GM12872 (cell line): ENCODE results near the gene IFNAR2.

Experiments
- TF ChIP-seq, protein P1 (sequence below): IDR thresholded peaks from 3 replicates; pipeline ENCODE4 v1.5.1; 2011; ENCODE audit warnings: low read depth, mild to moderate bottlenecking, low read length, moderate library complexity; ENCODE audit not compliant: insufficient read depth

The IFNAR2 gene

DNA sequence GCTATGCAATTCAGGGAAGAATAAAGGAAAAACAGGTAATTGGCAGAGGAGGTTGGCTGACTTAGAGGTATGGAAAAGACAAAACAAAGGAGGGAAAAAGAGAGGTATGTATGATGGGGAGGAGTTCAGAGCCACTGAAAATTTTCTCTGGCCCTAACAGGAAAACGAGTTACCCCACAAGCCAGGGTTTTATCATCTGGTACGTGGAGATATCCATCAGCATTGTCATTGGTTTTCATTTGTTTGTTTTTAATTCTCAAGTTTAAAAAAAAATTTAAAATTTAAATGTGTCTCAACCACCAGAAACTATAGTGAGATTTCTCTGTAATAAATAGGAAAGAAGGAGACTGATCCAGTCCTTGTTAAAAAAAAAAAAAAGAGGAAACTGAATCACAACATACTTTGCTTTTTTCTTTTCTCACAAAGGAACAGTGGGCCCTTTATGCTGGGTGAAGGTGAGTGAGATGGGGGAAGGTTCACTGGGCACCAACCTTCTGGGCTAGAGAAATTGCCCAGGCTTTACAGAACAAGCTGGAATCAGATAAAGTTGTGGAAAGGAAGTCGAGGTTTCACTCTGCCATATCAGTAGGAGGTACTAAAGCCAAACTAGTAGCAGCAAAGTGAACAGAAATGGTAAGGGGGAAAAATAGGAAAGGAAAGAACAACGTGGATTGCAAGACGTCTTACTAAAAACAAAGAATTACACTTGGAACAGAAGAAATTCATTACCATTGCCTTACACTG, 2.7 kb downstream of the IFNAR2 start:
- TF ChIP-seq, protein P1, sequence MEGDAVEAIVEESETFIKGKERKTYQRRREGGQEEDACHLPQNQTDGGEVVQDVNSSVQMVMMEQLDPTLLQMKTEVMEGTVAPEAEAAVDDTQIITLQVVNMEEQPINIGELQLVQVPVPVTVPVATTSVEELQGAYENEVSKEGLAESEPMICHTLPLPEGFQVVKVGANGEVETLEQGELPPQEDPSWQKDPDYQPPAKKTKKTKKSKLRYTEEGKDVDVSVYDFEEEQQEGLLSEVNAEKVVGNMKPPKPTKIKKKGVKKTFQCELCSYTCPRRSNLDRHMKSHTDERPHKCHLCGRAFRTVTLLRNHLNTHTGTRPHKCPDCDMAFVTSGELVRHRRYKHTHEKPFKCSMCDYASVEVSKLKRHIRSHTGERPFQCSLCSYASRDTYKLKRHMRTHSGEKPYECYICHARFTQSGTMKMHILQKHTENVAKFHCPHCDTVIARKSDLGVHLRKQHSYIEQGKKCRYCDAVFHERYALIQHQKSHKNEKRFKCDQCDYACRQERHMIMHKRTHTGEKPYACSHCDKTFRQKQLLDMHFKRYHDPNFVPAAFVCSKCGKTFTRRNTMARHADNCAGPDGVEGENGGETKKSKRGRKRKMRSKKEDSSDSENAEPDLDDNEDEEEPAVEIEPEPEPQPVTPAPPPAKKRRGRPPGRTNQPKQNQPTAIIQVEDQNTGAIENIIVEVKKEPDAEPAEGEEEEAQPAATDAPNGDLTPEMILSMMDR, result no peak

- TF ChIP-seq, protein P1, result no peak
Measured at GRCh38 chr21:33234635-33235520, 5.1 kb downstream of the IFNAR2 start.

DNA sequence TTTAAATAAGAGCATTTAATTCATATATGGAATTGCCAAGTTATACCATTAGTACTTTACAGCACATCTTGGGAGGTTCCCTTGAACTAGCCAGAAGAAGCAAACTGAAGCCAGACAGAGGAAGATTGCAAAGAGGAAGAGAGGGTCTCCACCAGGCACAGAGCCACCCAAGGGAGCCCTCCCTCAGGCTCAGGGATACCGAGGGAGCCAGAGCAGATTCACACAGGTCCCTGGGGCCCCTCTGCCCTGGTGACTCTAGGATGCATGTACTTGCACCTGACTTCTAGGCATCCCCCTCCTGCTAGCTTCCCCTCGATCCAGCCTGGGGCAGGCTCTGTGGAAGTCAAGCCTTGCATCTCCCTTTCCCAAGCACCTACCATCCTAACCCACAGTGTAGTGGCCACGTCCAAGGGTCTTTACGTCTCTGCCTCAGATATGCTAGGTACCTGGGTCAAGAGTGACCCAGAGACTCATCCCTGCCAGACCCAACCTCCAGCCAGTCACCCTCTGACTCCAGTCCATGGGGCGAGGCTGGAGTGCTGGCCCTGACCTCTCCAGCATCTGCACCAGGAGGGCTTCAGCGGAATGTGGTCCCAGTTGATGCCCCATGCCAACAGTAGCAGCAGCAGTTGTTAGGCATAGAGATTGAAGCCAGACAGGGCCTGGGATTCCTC, 6.4 kb downstream of the IFNAR2 start:
- TF ChIP-seq, protein P1, result no peak

DNA sequence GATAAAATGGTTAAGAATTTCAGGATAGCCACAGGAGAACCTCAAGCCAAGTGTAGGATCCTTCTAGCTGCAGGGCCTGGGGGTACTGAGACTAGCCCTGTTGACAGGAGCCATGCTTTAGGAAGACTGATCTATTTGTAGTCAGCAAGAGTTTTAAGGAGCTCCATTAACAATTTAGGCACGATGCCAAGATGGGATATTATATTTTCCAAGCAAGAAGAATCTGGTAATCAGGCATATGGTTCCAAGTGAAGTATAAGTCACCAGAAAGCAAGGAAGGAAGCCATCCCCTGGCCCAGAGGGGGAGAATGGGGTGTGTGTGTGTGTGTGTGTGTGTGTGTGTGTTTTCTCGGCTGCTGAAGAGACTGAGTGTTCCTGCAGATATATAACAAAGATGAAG, 7.0 kb downstream of the IFNAR2 start:
- TF ChIP-seq, protein P1, result no peak

GRCh38 chr21:33237486-33237885, 7.7 kb downstream of the IFNAR2 start:
- TF ChIP-seq, protein P1, result no peak

- TF ChIP-seq, protein P1, result no peak
Measured at GRCh38 chr21:33238146-33238545, 8.4 kb downstream of the IFNAR2 start.
